WTC11 (cell line): Measurements from ENCODE around the gene ALDH5A1. TPM values are rescaled to one million over a fixed set of nuclear protein-coding genes. Genes with fewer than 3 reads are reported as not detected.

ENCODE experiments used
- ATAC-seq: fragments of 200-7000 bp; cut with Tn5 transposase; 2 replicates; pipeline ENCODE4 v1.10.0; 2021; ENCODE audit warnings: mild to moderate bottlenecking, moderate library complexity
- CTCF ChIA-PET: fragments of 300-600 bp; sonication (Branson Sonifier 250); formaldehyde crosslinking; loops from one replicate; lab custom pipeline; 2021; ENCODE audit warnings: antibody characterized with exemption; lab: Charles Lee
- POLR2A ChIA-PET: fragments of 350-600 bp; sonication (Branson Sonifier 250); formaldehyde crosslinking; loops from one replicate; lab custom pipeline; 2021; ENCODE audit warnings: antibody characterized with exemption; lab: Charles Lee
- DNase-seq: peaks from one replicate; pipeline ENCODE4 v3.0.0; 2021; ENCODE audit warnings: low spot score
- H3K27ac Mint-ChIP-seq: 2 replicates; pipeline ENCODE4 v1.8.0; 2021; ENCODE audit warnings: mixed read lengths
- H3K27me3 Mint-ChIP-seq: 2 replicates; pipeline ENCODE4 v1.8.0; 2021; ENCODE audit warnings: low read depth, mild to moderate bottlenecking, moderate library complexity, mixed read lengths
- H3K36me3 Mint-ChIP-seq: 2 replicates; pipeline ENCODE4 v1.8.0; 2021; ENCODE audit warnings: mixed read lengths
- H3K4me1 Mint-ChIP-seq: 2 replicates; pipeline ENCODE4 v1.8.0; 2022; ENCODE audit warnings: mixed read lengths
- H3K4me3 Mint-ChIP-seq: 2 replicates; pipeline ENCODE4 v1.8.0; 2021; ENCODE audit warnings: mild to moderate bottlenecking, moderate library complexity, mixed read lengths
- H3K9me3 Mint-ChIP-seq: 2 replicates; pipeline ENCODE4 v1.8.0; 2021; ENCODE audit warnings: mixed read lengths
- AR ChIP-seq: fragments of 250-450 bp; sonication (Bioruptor Pico); IDR thresholded peaks from 2 replicates; pipeline ENCODE4 v1.9.0; 2021; ENCODE audit warnings: mild to moderate bottlenecking
- ARID4B ChIP-seq: sonication (generic); formaldehyde crosslinking; IDR thresholded peaks from 2 replicates; pipeline ENCODE4 v1.8.0; 2023; ENCODE audit warnings: missing genetic modification reagents, mild to moderate bottlenecking, borderline replicate concordance
- CREB1 ChIP-seq: sonication (generic); formaldehyde crosslinking; IDR thresholded peaks from 2 replicates; pipeline ENCODE4 v1.8.0; 2023; ENCODE audit warnings: mild to moderate bottlenecking, missing genetic modification reagents
- CREM ChIP-seq: sonication (generic); formaldehyde crosslinking; IDR thresholded peaks from 2 replicates; pipeline ENCODE4 v1.8.1; 2022; ENCODE audit warnings: mild to moderate bottlenecking, missing genetic modification reagents, moderate library complexity
- E2F5 ChIP-seq: sonication (generic); formaldehyde crosslinking; IDR thresholded peaks from 2 replicates; pipeline ENCODE4 v1.8.1; 2022; ENCODE audit warnings: mild to moderate bottlenecking, moderate library complexity, missing genetic modification reagents
- FOXJ3 ChIP-seq: sonication (generic); formaldehyde crosslinking; IDR thresholded peaks from 2 replicates; pipeline ENCODE4 v1.9.0; 2021; ENCODE audit warnings: missing genetic modification reagents, mild to moderate bottlenecking, borderline replicate concordance
- FOXP1 ChIP-seq: sonication (generic); formaldehyde crosslinking; IDR thresholded peaks from 2 replicates; pipeline ENCODE4 v1.8.0; 2022; ENCODE audit warnings: missing genetic modification reagents, mild to moderate bottlenecking, moderate library complexity, borderline replicate concordance
- GABPB1 ChIP-seq: sonication (generic); formaldehyde crosslinking; IDR thresholded peaks from 2 replicates; pipeline ENCODE4 v1.8.1; 2023; ENCODE audit warnings: mild to moderate bottlenecking, missing genetic modification reagents
- GRHL2 ChIP-seq: fragments of 250-450 bp; sonication (Bioruptor Pico); IDR thresholded peaks from 2 replicates; pipeline ENCODE4 v1.8.0; 2022; ENCODE audit warnings: mild to moderate bottlenecking, moderate library complexity; ENCODE audit not compliant: insufficient replicate concordance, severe bottlenecking
- GTF2I ChIP-seq: fragments of 250-450 bp; sonication (Bioruptor Pico); conservative IDR thresholded peaks from 2 replicates; pipeline ENCODE4 v1.4.0; 2021; ENCODE audit warnings: mild to moderate bottlenecking
- IRF2 ChIP-seq: sonication (generic); formaldehyde crosslinking; IDR thresholded peaks from 2 replicates; pipeline ENCODE4 v1.8.0; 2022; ENCODE audit warnings: low read depth, missing genetic modification reagents, borderline replicate concordance
- MYBL2 ChIP-seq: sonication (generic); formaldehyde crosslinking; IDR thresholded peaks from 2 replicates; pipeline ENCODE4 v1.8.1; 2023; ENCODE audit warnings: mild to moderate bottlenecking, moderate library complexity, missing genetic modification reagents
- NFATC4 ChIP-seq: fragments of 250-450 bp; sonication (Bioruptor Pico); IDR thresholded peaks from 2 replicates; pipeline ENCODE4 v1.9.0; 2021; ENCODE audit warnings: mild to moderate bottlenecking
- NFE2L1 ChIP-seq: sonication (generic); formaldehyde crosslinking; IDR thresholded peaks from 2 replicates; pipeline ENCODE4 v1.8.1; 2023; ENCODE audit warnings: missing genetic modification reagents
- NFYB ChIP-seq: sonication (generic); formaldehyde crosslinking; conservative IDR thresholded peaks from 2 replicates; pipeline ENCODE4 v1.8.0; 2022; ENCODE audit warnings: low read depth, missing genetic modification reagents
- TEAD1 ChIP-seq: sonication (generic); formaldehyde crosslinking; IDR thresholded peaks from 2 replicates; pipeline ENCODE4 v1.8.0; 2022; ENCODE audit warnings: mild to moderate bottlenecking, missing genetic modification reagents
- ZMAT4 ChIP-seq: fragments of 250-450 bp; sonication (Bioruptor Pico); IDR thresholded peaks from 2 replicates; pipeline ENCODE4 v1.9.0; 2021; ENCODE audit warnings: mild to moderate bottlenecking
- ZNF532 ChIP-seq: fragments of 250-450 bp; sonication (Bioruptor Pico); IDR thresholded peaks from 2 replicates; pipeline ENCODE4 v1.9.0; 2021; ENCODE audit warnings: mild to moderate bottlenecking, borderline replicate concordance
- total RNA-seq: library from RNA; stranded (reverse); gene quantifications from 3 replicates; pipeline ENCODE4 v1.2.3, GENCODE V29; 2021
- TF ChIP-seq, protein P1 (sequence below): sonication (generic); formaldehyde crosslinking; IDR thresholded peaks from 2 replicates; pipeline ENCODE4 v1.8.1; 2023; ENCODE audit warnings: mild to moderate bottlenecking, moderate library complexity, missing genetic modification reagents

ALDH5A1 gene
- total RNA-seq, 1 experiment from 2014 or later = 5.1 TPM

GRCh38 chr6:24524329-24524728, 29.6 kb downstream of the ALDH5A1 start:
- POLR2A ChIA-PET = no interaction called here
- Mint-ChIP-seq H3K27me3 (no peaks in the 10 kb centered on the region), H3K4me1 (no peaks in the 10 kb centered on the region), H3K36me3 (no peaks in the 10 kb centered on the region), H3K4me3 (no peak overlapping the region), H3K27ac (no peak overlapping the region), H3K9me3 (no peaks in the 10 kb centered on the region)
- TF ChIP-seq, protein P1, sequence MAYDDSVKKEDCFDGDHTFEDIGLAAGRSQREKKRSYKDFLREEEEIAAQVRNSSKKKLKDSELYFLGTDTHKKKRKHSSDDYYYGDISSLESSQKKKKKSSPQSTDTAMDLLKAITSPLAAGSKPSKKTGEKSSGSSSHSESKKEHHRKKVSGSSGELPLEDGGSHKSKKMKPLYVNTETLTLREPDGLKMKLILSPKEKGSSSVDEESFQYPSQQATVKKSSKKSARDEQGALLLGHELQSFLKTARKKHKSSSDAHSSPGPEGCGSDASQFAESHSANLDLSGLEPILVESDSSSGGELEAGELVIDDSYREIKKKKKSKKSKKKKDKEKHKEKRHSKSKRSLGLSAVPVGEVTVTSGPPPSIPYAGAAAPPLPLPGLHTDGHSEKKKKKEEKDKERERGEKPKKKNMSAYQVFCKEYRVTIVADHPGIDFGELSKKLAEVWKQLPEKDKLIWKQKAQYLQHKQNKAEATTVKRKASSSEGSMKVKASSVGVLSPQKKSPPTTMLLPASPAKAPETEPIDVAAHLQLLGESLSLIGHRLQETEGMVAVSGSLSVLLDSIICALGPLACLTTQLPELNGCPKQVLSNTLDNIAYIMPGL (CRISPR knock-in tag) = no peak
- TF ChIP-seq ARID4B (CRISPR knock-in tag) = no peak
- TF ChIP-seq MYBL2 = no peak
- TF ChIP-seq FOXP1 (CRISPR knock-in tag) = no peak
- TF ChIP-seq TEAD1 (CRISPR knock-in tag) = no peak
- no peak for TF ChIP-seq NFYB (CRISPR knock-in tag)
- no peak for TF ChIP-seq FOXJ3
- TF ChIP-seq ZNF532 (CRISPR knock-in tag) = no peak
- TF ChIP-seq GRHL2 = no peak
- no peak for TF ChIP-seq CREM (CRISPR knock-in tag)
- no peak for TF ChIP-seq NFATC4
- no peak for TF ChIP-seq ZMAT4 (CRISPR knock-in tag)
- CTCF ChIA-PET = interaction anchor here (0.5 to 1.9 kb wide), 4 partner anchors 29 to 107 kb away, joined by 3 to 9 read pairs (median 4); partner anchors contain the start of gene ALDH5A1
- DNase-seq (no peak), ATAC-seq (no peak)

- peak; percentile 38 for ATAC-seq
- ChIA-PET POLR2A (interaction anchor here (0.7 kb wide), 1 partner anchor 27 kb away, joined by 4 read pairs; no protein-coding TSS in a partner anchor), CTCF (interaction anchor here (0.5 to 1.9 kb wide), 6 partner anchors 30 to 179 kb away, joined by 3 to 9 read pairs (median 4); partner anchors contain the start of gene ALDH5A1)
- H3K4me1 Mint-ChIP-seq = no peaks in the 10 kb centered on the region
- H3K4me3 Mint-ChIP-seq = no peak overlapping the region
- H3K9me3 Mint-ChIP-seq = no peaks in the 10 kb centered on the region
- H3K36me3 Mint-ChIP-seq = no peaks in the 10 kb centered on the region
- peak; percentile 19 for DNase-seq
- H3K27me3 Mint-ChIP-seq = no peaks in the 10 kb centered on the region
- H3K27ac Mint-ChIP-seq = no peak overlapping the region
- TF ChIP-seq MYBL2 (no peak), E2F5 (CRISPR knock-in tag) (no peak), GTF2I (no peak), NFATC4 (no peak), IRF2 (CRISPR knock-in tag) (no peak), NFE2L1 (CRISPR knock-in tag) (no peak), AR (CRISPR knock-in tag) (no peak), CREB1 (CRISPR knock-in tag) (no peak), GABPB1 (CRISPR knock-in tag) (no peak)
- TF ChIP-seq, protein P1 (CRISPR knock-in tag) = no peak
Measured at GRCh38 chr6:24524805-24525204, 30.0 kb downstream of the ALDH5A1 start.
